Dermis blood vessel endothelial cell (primary cell): ENCODE measurements around the gene ZNF223. TPM values are rescaled to one million over a fixed set of nuclear protein-coding genes. Genes with fewer than 3 reads are reported as not detected.

ENCODE experiments used
- DNase-seq: peaks from one replicate; pipeline ENCODE4 v3.0.0; 2010
- total RNA-seq: library from RNA; depleted of rRNA; stranded (reverse); fragments of >200 nt; gene quantifications from 2 replicates; pipeline ENCODE4 v1.2.3, GENCODE V29; 2014

ZNF223 gene
- total RNA-seq, 1 donor from 2014 or later = 8.3 TPM

DNA sequence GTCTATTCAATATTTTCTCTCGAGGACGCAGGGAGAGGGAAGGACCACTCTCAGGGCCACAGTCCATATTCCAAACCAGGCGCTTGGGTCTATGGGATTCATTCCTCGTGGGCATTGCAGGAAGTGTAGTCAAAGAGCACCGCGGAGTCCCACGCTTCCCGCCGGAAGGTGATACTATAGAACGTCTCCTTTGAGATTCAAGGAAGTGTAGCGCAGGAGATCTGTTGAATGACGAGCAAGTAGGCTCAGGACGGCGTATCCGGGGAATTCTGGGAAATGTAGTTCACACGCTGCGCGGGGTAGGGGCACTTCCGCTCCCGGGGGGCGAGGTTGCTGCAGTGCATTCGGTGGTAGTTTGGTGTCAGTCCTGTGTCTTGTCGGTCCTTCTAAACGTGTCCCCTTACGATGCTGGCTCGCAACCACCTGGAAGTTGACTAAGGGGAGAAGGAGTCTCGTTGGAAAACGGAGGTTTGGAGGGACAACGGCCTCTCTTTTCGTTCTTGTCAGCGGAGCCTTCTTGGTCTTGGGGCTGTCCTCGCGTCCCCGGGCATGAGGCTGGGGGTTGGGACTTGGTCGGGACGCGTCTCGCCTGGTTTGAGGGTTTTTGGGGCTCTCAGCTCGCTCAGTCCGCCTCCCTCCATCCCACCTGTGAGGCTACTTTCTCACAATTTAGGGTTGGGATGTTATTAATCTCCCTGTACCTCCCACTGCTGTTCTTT lies 20.1 kb downstream of the ZNF223 start, which contains the start of gene ZNF284:
Gene ZNF284, plus strand, starts transcription at position 336 of the 719 bp plus-strand sequence. CDS start 4,231 bp downstream, outside the sequence.
- peak; percentile 91 for DNase-seq

DNA sequence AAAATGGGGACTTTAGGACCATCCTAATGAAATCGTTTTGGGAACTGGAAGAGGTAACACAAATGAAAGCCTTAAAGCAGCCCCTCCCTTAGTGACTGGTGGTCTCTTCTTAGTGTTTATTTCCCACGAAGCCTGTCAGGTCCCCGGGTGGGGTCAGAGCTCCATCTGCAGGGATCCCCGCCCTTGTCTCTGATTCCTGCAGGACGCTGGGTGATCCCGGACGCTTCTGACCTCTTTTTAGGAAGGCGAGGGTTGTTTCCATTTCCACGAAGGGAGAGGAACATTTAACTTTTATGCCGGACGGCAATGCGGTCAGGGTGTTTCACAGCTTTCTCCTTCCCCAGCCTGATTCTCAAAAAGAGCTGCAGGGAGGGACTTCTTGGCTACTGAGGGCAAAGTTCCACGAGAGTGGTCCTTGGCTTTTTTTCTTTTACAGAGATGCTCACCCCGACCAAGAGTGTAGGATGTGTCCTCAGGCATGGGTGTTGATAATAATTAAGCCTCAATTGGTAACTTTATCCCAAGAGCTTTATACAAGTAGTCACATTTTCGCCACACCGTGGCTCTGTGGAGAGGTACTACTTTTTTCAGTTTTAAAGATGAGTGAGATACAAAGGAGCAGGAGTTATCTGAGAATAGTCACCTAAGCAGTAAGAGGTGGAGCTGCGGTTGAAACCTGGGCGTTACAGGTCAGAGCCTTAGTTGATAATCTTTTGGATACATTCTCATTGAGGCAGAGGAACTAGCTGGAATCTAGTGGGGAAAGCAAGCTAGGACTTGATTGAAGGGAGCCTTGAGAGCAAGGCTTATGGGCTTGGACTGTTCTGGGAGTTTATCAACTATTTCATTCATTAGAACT lies 20.9 kb downstream of the ZNF223 start:
- peak; percentile 29 for DNase-seq

DNA sequence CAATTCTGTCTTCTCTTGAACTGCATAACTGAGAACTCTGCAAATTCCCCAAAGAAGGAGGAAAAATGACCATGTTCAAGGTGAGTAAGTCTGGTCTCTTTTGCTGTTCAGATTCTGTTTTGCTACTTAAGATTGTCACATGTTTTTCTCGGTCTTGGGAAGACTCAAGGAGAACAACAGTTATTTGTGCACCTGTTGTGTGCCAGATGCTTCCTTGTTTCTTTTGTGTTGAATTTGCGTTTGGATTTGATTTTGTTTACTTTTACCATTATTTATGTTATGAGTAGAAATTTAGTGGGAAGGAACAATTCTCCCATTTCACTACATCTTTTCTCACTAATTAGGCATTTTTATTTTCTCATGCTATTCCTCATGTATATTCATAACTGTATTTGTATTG lies 24.5 kb downstream of the ZNF223 start:
- no peak for DNase-seq

DNA sequence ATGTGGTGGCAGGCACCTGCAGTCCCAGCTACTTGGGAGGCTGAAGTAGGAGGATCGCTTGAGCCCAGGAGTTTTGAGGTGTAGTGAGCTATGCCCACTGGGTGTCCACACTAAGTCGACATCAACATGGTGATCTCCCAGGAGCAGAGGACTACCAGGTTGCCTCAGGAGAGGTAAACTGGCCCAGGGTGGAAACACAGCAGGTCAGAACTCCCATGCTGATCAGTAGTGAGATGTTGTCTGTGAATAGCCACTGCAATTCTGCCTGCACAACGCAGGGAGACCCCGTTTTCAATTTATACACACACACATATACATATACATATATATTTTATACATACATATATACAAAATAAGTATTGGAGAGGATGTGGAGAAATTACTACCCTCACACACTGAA lies 40.3 kb downstream of the ZNF223 start:
- DNase-seq = no peak

DNA sequence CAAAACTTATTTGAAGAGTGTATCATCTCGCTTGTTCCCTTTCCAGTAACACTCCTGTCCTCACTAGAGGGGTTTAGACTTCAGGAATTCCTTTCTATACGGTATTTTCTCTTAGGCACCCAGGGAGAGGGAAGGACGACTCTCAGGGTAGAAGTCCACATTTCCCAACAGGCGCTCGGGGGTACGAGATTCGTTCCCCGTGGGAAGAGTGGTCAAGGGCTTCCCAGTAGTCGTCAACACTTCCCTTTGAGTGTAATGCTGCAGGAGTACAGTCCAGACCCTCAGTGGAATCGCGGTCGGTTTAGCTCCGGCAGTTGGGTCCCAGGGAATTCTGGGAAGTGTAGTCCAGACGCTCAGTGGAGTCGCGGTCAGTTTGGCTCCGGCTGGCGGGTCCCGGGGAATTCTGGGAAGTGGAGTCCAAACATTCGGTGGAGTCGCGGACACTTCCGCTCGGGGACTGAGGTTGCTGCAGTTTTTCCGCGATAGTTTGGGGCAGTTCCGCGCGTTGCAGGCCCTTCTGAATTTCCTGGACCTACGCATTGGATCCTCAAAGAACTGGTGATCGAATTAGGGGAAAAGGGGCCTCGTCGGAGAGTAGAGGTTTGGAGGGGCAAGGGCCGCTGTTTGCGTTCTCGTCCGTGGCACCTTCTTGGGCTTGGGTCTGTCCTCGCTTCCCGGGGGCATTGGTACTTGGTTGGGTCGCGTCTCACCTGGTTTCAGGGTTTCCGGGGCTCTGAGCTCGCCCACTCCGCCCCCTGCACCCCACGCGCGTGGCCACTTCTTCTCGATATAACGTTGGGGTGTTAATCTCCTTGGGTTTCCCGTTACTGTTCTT lies 42.3 kb downstream of the ZNF223 start, which contains the start of gene ZNF224:
Gene ZNF224, plus strand, starts transcription at position 431 of the 835 bp plus-strand sequence. CDS start 3,513 bp downstream, outside the sequence.
- DNase-seq = peak; percentile 94

DNA sequence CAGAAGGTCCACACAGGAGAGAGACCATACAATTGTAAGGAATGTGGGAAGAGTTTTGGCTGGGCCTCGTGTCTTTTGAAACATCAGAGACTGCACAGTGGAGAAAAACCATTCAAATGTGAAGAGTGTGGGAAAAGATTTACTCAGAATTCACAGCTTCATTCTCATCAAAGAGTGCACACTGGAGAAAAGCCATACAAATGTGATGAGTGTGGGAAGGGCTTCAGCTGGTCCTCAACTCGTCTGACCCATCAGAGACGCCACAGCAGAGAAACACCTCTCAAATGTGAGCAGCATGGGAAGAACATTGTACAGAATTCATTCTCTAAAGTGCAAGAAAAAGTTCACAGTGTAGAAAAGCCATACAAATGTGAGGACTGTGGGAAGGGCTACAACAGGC lies 55.9 kb downstream of the ZNF223 start:
- no peak for DNase-seq

DNA sequence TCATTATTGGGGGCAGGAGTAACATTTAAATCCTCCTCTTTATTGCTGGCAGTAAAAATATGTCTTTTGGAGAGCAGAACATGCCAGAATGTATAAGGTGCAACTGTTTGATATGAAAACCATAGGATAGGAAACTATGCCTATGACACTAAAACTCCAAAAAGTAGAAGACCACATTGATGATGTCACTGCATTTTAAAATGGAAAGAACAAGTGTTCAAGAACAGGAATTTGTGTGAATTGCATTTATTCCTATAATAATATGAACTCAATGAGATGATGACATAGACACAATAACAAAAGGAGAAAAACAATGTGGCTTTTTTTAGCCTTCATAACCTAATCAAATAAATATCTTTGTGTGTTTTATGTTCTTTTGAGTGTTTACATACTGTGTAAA lies 57.6 kb downstream of the ZNF223 start:
- DNase-seq = no peak

DNA sequence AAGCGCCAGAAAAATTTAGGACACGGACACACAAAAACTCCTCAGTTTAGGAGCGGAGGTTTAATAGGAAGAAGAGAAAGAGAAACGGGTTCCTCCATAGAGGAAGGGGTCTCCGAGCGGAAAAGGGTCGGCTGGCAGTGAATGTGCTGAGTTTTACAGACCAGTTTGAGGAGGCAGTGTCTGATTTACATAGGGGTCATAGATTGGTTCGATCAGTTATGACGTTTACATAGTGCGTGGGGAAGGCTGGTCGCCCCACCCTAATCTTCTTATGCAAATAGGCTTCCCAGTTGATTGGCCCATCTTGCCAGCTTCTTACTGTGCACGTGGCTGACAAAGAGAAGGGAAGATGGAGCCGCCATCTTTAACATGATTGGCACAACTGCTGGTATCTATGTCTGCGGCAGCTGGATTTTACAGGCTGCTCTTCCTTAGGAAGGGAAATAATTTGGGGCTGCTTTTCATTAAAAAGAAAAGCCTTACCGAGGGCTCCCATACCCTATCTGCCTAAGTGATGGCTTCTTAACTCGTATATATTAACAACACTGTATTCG lies 60.2 kb downstream of the ZNF223 start:
- DNase-seq = peak; percentile 84

DNA sequence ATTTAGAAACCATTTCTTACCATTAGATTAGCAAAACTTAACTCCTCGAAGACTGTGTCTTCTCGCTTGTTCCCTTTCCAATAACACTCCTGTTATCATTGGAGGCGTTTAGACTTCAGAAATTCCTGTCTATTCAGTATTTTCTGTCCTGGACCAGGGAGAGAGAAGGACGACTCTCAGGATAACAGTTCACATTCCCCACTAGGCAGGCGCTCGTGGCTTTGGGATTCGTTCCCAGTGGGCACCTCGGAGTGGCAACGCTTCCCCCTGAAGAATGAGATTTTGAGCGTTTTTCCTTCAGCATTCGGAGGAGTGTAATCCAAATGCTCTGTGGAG lies 60.9 kb downstream of the ZNF223 start:
- DNase-seq = no peak

DNA sequence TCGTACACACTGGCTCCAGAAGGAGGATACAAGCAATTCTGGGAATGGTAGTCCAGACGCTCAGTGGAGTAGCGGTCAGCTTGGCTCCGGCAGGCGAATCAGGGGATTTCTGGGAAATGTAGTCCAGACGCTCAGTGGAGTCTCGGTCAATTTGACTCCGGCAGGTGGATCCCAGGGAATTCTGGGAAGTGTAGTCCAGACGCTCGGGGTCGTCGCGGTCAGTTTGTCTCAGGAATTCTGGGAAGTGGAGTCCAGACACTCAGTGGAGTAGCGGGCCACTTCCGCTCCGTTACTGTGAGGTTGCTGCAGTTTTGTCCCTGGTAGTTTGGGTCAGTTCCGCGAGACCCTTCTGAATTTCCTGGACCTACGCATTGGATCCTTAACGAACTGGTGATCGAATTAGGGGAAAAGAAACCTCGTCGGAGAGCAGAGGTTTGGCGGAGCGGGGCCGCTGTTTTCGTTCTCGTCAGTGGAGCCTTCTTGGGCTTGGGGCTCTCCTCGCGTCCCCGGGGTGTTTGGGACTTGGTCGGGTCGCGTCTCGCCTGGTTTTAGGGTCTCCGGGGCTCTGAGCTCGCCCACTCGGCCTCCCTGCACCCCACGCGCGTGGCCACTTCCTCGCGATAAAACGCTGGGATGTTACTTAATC lies 61.4 kb downstream of the ZNF223 start, which contains the start of gene ZNF225:
Gene ZNF225, plus strand, starts transcription at position 262 of the 646 bp plus-strand sequence. CDS start 2,429 bp downstream, outside the sequence.
- DNase-seq = peak; percentile 99

DNA sequence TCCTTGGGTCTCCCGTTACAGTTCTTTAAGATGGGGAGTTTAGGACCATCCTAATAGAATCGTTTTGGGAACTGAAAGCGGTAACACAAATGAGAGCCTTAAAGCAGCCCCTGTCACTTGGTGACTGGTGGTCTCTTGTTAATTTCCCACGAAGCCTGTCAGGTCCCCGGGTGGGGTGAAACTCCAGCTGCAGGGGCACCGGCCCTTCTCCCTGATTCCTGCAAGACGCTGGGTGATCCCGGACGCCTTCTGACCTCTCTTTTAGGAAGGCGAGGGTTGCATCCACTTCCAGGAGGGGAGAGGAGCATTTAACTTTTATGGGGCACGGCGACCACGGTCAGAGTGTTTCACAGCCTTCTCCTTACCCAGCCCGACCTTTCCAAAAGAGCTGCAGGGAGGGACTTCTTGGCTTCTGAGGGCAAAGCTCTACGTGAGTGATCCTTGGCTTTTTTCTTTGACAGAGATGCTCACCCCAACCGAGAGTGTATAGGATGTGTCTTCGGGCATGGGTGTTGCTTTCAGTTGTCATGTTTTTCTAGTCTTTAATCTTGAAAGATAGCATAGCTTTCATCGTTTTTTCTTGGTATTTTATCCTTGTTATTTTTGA lies 62.1 kb downstream of the ZNF223 start:
- peak; percentile 1 for DNase-seq

Other genes with a start within 250 kb of the ZNF223 start
- 0.09 and 0.17 TPM in 2 replicates for gene LYPD5, start 249.6 kb upstream of the ZNF223 start, total RNA-seq
- 10.9 and 11.1 TPM in 2 replicates for gene ZNF283, start 224.7 kb upstream of the ZNF223 start, total RNA-seq
- gene ZNF404, start 168.1 kb upstream of the ZNF223 start, total RNA-seq = 0.51 and 1.5 TPM in 2 replicates
- gene ZNF45, start 116.8 kb upstream of the ZNF223 start, total RNA-seq = 19.2 and 21.0 TPM in 2 replicates
- 4.9 and 6.8 TPM in 2 replicates for gene ZNF221, start 100.8 kb upstream of the ZNF223 start, total RNA-seq
- gene ZNF155, start 67.8 kb upstream of the ZNF223 start, total RNA-seq = 6.6 and 9.5 TPM in 2 replicates
- gene ZNF230, start 49.1 kb upstream of the ZNF223 start, total RNA-seq = 2.6 and 3.7 TPM in 2 replicates
- 4.8 and 7.5 TPM in 2 replicates for gene ZNF222, start 26.7 kb upstream of the ZNF223 start, total RNA-seq
- gene ZNF284, start 20.1 kb downstream of the ZNF223 start, total RNA-seq = 2.4 and 3.4 TPM in 2 replicates
- gene ZNF224, start 42.3 kb downstream of the ZNF223 start, total RNA-seq = 22.0 and 37.6 TPM in 2 replicates
- gene ZNF225, start 61.4 kb downstream of the ZNF223 start, total RNA-seq = 5.3 and 8.5 TPM in 2 replicates
- 8.3 and 15.7 TPM in 2 replicates for gene ZNF234, start 89.5 kb downstream of the ZNF223 start, total RNA-seq
- gene ZNF226, start 113.1 kb downstream of the ZNF223 start, total RNA-seq = 11.4 and 19.2 TPM in 2 replicates
- gene ZNF227, start 160.5 kb downstream of the ZNF223 start, total RNA-seq = 20.0 and 24.3 TPM in 2 replicates
- 1.5 and 1.7 TPM in 2 replicates for gene ZNF233, start 207.8 kb downstream of the ZNF223 start, total RNA-seq